Endothelial cell of umbilical vein (primary cell): ENCODE measurements around the gene ZBTB48. TPM values are rescaled to one million over a fixed set of nuclear protein-coding genes. Genes with fewer than 3 reads are reported as not detected.

Experiments
- BruUV-seq: library from RNA; stranded (reverse); fragments of 400-500 nt; replicated peaks from 2 replicates; lab custom pipeline; 2021; lab: Mats Ljungman, UMichigan
- CTCF ChIA-PET: fragments of 300-600, 350-600 bp; sonication (Branson Sonifier 250); formaldehyde crosslinking; loops from one replicate; lab custom pipeline; 2021; ENCODE audit warnings: antibody characterized with exemption, inconsistent platforms; lab: Charles Lee
- POLR2A ChIA-PET: fragments of 300-600, 350-600 bp; sonication (Branson Sonifier 250); formaldehyde crosslinking; loops from one replicate; lab custom pipeline; 2021; ENCODE audit warnings: antibody characterized with exemption, inconsistent platforms; lab: Charles Lee
- DNase-seq: peaks from one replicate; pipeline ENCODE4 v3.0.0-alpha.2; 2011; ENCODE audit warnings: low read depth, low spot score
- FAIRE-seq: peaks from 2 replicates; lab custom pipeline; 2011; peaks lifted over from hg19 to GRCh38; lab: Jason Lieb, UNC
- H2AFZ ChIP-seq: 2 replicates; pipeline ENCODE4 v1.6.0; 2012; ENCODE audit warnings: low read depth, low read length, control low read depth, inconsistent platforms
- H3K27ac ChIP-seq: 2 replicates; pipeline ENCODE4 v1.5.1; 2011; ENCODE audit warnings: low read depth, mild to moderate bottlenecking, control low read depth, low read length, moderate library complexity; ENCODE audit not compliant: insufficient read depth
- H3K27me3 ChIP-seq, 2 experiments: 2 replicates each; pipeline versions ENCODE4 v1.6.0 to v1.6.1; 2011; ENCODE audit warnings: low read length in 2 of 2, mixed read lengths in 1 of 2; ENCODE audit not compliant: control insufficient read depth in 2 of 2, insufficient read depth in 2 of 2
- H3K36me3 ChIP-seq, 2 experiments: 2 replicates in 1 of 2; 3 replicates in 1 of 2; pipeline ENCODE4 v1.5.1; 2011; ENCODE audit warnings: low read length in 2 of 2, mild to moderate bottlenecking in 1 of 2, moderate library complexity in 1 of 2; ENCODE audit not compliant: control insufficient read depth in 2 of 2, insufficient read depth in 2 of 2; ENCODE audit errors: extremely low read depth in 1 of 2
- H3K4me1 ChIP-seq: 3 replicates; pipeline ENCODE4 v1.5.1; 2011; ENCODE audit warnings: mild to moderate bottlenecking, low read length; ENCODE audit not compliant: control insufficient read depth, insufficient read depth; ENCODE audit errors: extremely low read depth
- H3K4me2 ChIP-seq: 2 replicates; pipeline ENCODE4 v1.6.1; 2011; ENCODE audit warnings: low read length, control low read depth, mixed read lengths; ENCODE audit not compliant: insufficient read depth
- H3K4me3 ChIP-seq, 3 experiments: fragments of 200-600 bp in 1 of 3; sonication (generic), shearing (Covaris generic) in 1 of 3; replicated peaks in 1 of 3; 2 replicates each; pipeline ENCODE4 v1.5.1; 2011 to 2016; ENCODE audit warnings: control low read depth in 3 of 3, low read length in 3 of 3, mild to moderate bottlenecking in 2 of 3, inconsistent platforms in 1 of 3, low read depth in 1 of 3, moderate library complexity in 1 of 3; ENCODE audit not compliant: insufficient read depth in 1 of 3
- H3K79me2 ChIP-seq: 2 replicates; pipeline ENCODE4 v1.6.0; 2012; ENCODE audit warnings: low read length, inconsistent platforms; ENCODE audit not compliant: control insufficient read depth, insufficient read depth
- H3K9ac ChIP-seq: replicated peaks from 2 replicates; pipeline ENCODE3; 2011; ENCODE audit warnings: low read length, control low read depth; ENCODE audit not compliant: insufficient read depth; ENCODE audit errors: extremely low read depth
- H3K9me1 ChIP-seq: replicated peaks from 3 replicates; pipeline ENCODE4 v1.6.0; 2011; ENCODE audit warnings: mild to moderate bottlenecking, low read length; ENCODE audit not compliant: control insufficient read depth, insufficient read depth; ENCODE audit errors: extremely low read depth
- H3K9me3 ChIP-seq: replicated peaks from 2 replicates; pipeline ENCODE4 v1.5.1; 2012; ENCODE audit warnings: low read length, inconsistent platforms; ENCODE audit not compliant: control insufficient read depth, insufficient read depth
- H4K20me1 ChIP-seq: replicated peaks from 2 replicates; pipeline ENCODE3; 2011; ENCODE audit warnings: mild to moderate bottlenecking, low read length; ENCODE audit not compliant: control insufficient read depth, insufficient read depth; ENCODE audit errors: extremely low read depth
- GATA2 ChIP-seq: IDR thresholded peaks from 2 replicates; pipeline ENCODE4 v1.7.0; 2011; ENCODE audit warnings: low read depth, mild to moderate bottlenecking, moderate library complexity, mixed read lengths, low read length; ENCODE audit not compliant: insufficient read length, insufficient read depth
- dilution Hi-C: fragments of 300-500 bp; cut with MboI; formaldehyde crosslinking; loops from one replicate; pipeline ENCODE4 v1.15.0; 2019; ENCODE audit warnings: low sequenced_read_pairs; ENCODE audit not compliant: extremely low pct_ligation_motif_present
- intact Hi-C: fragments of 100-400 bp; cut with micrococcal nuclease; formaldehyde crosslinking; loops from one replicate; pipeline ENCODE4 v1.10.0; 2022
- polyA plus RNA-seq, 4 experiments: library from polyadenylated mRNA; depleted of rRNA in 3 of 4; stranded (reverse) in 3 of 4; unstranded in 1 of 4; fragments of >200 nt; gene quantifications; 2 replicates each; pipeline versions ENCODE4 v1.2.1 to v1.2.3, GENCODE V29; 2011 to 2012; ENCODE audit warnings: missing spikeins in 1 of 4
- total RNA-seq: library from RNA; stranded (reverse); gene quantifications from 2 replicates; pipeline ENCODE4 v1.2.3, GENCODE V29; 2021
- TF ChIP-seq, protein P1 (sequence below), 2 donors: IDR thresholded peaks; 1 replicate in 1 of 2; 2 replicates in 1 of 2; pipeline ENCODE4 v1.5.1; 2011; ENCODE audit warnings: low read length in 2 of 2, mild to moderate bottlenecking in 2 of 2, moderate library complexity in 2 of 2, control low read depth in 1 of 2, inconsistent platforms in 1 of 2, low read depth in 1 of 2; ENCODE audit not compliant: insufficient read depth in 1 of 2; ENCODE audit errors: extremely low read depth in 1 of 2

ZBTB48 gene
- total and polyA plus RNA-seq, 2 donors (not counting 3 experiments of a cell fraction or from before 2014, with no cell fraction given): 20.9 to 25.1 TPM

DNA sequence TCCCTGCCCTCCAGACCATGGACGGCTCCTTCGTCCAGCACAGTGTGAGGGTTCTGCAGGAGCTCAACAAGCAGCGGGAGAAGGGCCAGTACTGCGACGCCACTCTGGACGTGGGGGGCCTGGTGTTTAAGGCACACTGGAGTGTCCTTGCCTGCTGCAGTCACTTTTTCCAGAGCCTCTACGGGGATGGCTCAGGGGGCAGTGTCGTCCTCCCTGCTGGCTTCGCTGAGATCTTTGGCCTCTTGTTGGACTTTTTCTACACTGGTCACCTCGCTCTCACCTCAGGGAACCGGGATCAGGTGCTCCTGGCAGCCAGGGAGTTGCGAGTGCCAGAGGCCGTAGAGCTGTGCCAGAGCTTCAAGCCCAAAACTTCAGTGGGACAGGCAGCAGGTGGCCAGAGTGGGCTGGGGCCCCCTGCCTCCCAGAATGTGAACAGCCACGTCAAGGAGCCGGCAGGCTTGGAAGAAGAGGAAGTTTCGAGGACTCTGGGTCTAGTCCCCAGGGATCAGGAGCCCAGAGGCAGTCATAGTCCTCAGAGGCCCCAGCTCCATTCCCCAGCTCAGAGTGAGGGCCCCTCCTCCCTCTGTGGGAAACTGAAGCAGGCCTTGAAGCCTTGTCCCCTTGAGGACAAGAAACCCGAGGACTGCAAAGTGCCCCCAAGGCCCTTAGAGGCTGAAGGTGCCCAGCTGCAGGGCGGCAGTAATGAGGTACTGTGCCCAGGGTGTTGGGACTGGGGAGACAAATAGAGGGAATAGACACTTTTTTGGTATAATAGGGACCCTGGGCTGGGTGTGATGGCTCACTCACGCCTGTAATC lies 1.0 kb downstream of the ZBTB48 start:
- H3K36me3 ChIP-seq: no peaks in the 10 kb centered on the region
- peak overlapping the region; percentile 57 to 98 (median 65) for H3K4me3 ChIP-seq
- dilution Hi-C loops (no loop called here), intact Hi-C loops (loop anchor here (1.0 kb wide), 2 partner anchors 20 to 32 kb away; partner anchors contain the start of gene PHF13)
- no peak for FAIRE-seq
- no peaks in the 10 kb centered on the region for H3K9me1 ChIP-seq
- H3K27ac ChIP-seq: peak overlapping the region; percentile 41
- peak overlapping the region; percentile 65 for H2AFZ ChIP-seq
- peak overlapping the region; percentile 75 for H3K4me2 ChIP-seq
- no peak for TF ChIP-seq GATA2
- TF ChIP-seq, protein P1, sequence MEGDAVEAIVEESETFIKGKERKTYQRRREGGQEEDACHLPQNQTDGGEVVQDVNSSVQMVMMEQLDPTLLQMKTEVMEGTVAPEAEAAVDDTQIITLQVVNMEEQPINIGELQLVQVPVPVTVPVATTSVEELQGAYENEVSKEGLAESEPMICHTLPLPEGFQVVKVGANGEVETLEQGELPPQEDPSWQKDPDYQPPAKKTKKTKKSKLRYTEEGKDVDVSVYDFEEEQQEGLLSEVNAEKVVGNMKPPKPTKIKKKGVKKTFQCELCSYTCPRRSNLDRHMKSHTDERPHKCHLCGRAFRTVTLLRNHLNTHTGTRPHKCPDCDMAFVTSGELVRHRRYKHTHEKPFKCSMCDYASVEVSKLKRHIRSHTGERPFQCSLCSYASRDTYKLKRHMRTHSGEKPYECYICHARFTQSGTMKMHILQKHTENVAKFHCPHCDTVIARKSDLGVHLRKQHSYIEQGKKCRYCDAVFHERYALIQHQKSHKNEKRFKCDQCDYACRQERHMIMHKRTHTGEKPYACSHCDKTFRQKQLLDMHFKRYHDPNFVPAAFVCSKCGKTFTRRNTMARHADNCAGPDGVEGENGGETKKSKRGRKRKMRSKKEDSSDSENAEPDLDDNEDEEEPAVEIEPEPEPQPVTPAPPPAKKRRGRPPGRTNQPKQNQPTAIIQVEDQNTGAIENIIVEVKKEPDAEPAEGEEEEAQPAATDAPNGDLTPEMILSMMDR (IDR thresholded peaks at IDR 0.05; ENCODE audit: extremely low read depth in 1 of 2, insufficient read depth in 1 of 2, low read depth in 1 of 2, low read length in 2 of 2): peak in 1 of 2 donors; percentile 22
- peaks cover 11% of the 10 kb centered on the region for H3K79me2 ChIP-seq
- no peaks in the 10 kb centered on the region for H4K20me1 ChIP-seq
- ChIA-PET CTCF (interaction anchor here (0.9 to 1.8 kb wide), 6 partner anchors 20 to 95 kb away, joined by 3 to 15 read pairs (median 7); partner anchors contain the start of genes NOL9 and TAS1R1), POLR2A (interaction anchor here (0.7 to 1.8 kb wide), 4 partner anchors 19 to 115 kb away, joined by 3 to 6 read pairs (median 6); partner anchors contain the start of gene KLHL21)
- H3K9ac ChIP-seq: peak overlapping the region; percentile 39
- H3K27me3 ChIP-seq: no peaks in the 10 kb centered on the region
- DNase-seq: peak; percentile 30
- BruUV-seq: no TSS peak
- no peaks in the 10 kb centered on the region for H3K9me3 ChIP-seq
- H3K4me1 ChIP-seq: peaks cover 14% of the 10 kb centered on the region
